Bronchial epithelial cell (primary cell): ENCODE data around the gene LRRC8B. TPM values are rescaled to one million over a fixed set of nuclear protein-coding genes. Genes with fewer than 3 reads are reported as not detected.

Experiments
- DNase-seq: peaks from one replicate; pipeline ENCODE4 v3.0.0-alpha.2; 2010; ENCODE audit warnings: low read depth
- FAIRE-seq: peaks from 2 replicates; lab custom pipeline; 2011; peaks lifted over from hg19 to GRCh38; lab: Jason Lieb, UNC
- H3K27me3 ChIP-seq: 2 replicates; pipeline ENCODE4 v1.5.1; 2011; ENCODE audit warnings: low read length; ENCODE audit not compliant: control insufficient read depth, insufficient read depth
- H3K36me3 ChIP-seq: 2 replicates; pipeline ENCODE4 v1.5.1; 2011; ENCODE audit warnings: low read length; ENCODE audit not compliant: control insufficient read depth, insufficient read depth
- H3K4me3 ChIP-seq: 2 replicates; pipeline ENCODE4 v1.5.1; 2011; ENCODE audit warnings: mild to moderate bottlenecking, low read depth, low read length, control low read depth
- total RNA-seq: library from RNA; depleted of rRNA; stranded (reverse); fragments of >200 nt; gene quantifications from 2 replicates; pipeline ENCODE4 v1.2.1, GENCODE V29; 2014
- TF ChIP-seq, protein P1 (sequence below): IDR thresholded peaks from 2 replicates; pipeline ENCODE4 v1.5.1; 2011; ENCODE audit warnings: mild to moderate bottlenecking, moderate library complexity, low read length, control low read depth, inconsistent platforms; ENCODE audit not compliant: insufficient read depth, severe bottlenecking

LRRC8B gene
- total RNA-seq, 1 donor from 2014 or later: 7.6 TPM

DNA sequence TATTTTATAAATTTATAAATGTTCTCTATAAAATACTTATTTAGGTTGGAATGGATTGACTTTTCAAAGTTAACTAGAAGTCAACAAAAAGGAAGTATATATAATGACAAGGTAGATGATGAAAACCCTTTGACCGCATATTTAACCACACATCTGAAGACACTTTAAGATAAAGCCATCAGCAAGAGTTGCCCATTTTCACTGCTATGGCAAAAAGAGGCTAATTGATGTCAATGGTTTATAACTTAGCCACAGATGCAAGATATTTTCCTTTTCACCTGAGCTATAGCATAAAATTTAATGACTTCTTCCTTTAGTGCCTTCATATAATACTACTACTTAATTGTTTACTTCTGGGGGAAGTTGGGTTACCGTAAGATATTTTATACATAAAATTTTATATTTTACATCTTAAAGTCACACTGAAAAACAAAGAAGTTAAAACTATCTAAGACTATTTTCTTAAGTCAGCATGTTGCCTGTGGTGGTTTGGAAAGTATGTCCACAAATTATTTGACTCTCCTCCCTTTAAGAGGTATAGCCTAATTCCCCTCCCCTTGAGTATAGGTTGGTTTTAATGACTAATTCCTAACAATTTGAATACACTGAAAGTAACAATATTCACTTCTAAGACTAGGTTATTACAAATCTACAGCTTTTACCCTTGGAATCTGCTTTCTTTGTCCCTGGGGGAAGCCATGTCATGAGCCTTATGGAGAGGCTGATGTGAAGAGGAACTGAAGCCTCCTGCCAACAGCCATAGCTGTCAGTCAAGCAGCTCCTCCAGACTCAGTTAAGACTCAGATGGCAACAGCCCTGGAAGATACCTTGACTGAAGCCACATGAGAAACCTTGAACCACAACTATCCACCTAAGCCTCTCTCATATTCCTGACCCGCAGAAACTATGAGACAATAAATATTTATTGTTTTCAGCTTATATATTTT lies 40.3 kb upstream of the LRRC8B start:
- Histone ChIP-seq H3K27me3 (no peaks in the 10 kb centered on the region), H3K4me3 (no peak overlapping the region), H3K36me3 (no peaks in the 10 kb centered on the region)
- FAIRE-seq (no peak), DNase-seq (no peak)
- TF ChIP-seq, protein P1, sequence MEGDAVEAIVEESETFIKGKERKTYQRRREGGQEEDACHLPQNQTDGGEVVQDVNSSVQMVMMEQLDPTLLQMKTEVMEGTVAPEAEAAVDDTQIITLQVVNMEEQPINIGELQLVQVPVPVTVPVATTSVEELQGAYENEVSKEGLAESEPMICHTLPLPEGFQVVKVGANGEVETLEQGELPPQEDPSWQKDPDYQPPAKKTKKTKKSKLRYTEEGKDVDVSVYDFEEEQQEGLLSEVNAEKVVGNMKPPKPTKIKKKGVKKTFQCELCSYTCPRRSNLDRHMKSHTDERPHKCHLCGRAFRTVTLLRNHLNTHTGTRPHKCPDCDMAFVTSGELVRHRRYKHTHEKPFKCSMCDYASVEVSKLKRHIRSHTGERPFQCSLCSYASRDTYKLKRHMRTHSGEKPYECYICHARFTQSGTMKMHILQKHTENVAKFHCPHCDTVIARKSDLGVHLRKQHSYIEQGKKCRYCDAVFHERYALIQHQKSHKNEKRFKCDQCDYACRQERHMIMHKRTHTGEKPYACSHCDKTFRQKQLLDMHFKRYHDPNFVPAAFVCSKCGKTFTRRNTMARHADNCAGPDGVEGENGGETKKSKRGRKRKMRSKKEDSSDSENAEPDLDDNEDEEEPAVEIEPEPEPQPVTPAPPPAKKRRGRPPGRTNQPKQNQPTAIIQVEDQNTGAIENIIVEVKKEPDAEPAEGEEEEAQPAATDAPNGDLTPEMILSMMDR: no peak

DNA sequence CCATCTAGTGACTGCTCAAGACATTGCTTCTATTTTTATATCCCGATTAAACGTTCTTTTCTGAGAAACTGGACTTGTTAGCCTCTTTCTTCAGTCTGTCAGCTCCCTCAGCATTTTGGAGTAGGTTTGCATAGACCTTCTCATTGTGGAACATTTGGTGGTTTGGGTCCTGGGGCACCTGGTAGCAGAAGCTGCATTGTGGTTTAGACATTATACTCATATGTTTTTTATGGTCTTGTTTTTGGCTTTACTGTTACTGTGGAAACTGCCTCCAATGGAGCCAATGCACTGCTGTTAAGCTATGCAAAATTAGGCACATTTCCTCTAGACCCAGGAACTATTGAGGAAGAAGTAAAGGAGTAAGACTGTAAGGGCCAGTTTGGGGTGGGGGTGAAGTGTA lies 36.7 kb upstream of the LRRC8B start:
- DNase-seq: no peak
- no peaks in the 10 kb centered on the region for H3K27me3 ChIP-seq
- TF ChIP-seq, protein P1: no peak
- no peaks in the 10 kb centered on the region for H3K36me3 ChIP-seq
- no peak for FAIRE-seq
- H3K4me3 ChIP-seq: no peak overlapping the region

DNA sequence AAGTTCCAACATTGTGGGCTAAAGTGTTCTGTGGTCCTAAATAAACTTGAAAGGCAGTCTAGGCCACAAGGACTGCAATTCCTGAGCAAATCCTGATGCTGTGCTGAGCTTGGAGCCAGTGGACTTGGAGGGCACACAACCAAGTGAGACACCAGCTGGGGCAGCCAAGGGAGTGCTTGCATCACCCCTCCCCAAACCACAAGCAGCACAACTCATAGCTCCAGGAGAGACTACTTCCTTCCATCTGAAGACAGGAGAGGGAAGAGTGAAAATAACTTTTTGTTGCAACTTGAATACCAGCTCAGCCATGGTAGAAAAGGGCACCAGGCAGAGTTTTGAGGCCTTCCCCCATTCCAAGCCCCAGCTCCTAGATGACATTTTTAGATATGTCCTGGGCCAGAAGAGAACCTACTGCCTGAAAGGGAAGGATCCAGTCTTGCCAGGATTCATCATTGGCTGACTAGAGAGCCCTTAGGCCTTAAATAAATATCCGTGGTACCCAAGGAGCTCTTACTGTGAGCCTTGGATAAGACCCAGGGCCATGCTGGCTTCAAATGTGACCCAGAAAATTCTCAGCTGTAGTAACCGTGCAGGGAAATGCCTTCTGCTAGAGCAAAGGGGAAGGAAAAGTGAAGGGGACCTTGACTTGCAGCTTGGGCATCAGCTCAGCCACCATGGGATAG lies 35.4 kb upstream of the LRRC8B start:
- TF ChIP-seq, protein P1: no peak
- no peaks in the 10 kb centered on the region for H3K36me3 ChIP-seq
- no peaks in the 10 kb centered on the region for H3K27me3 ChIP-seq
- no peak overlapping the region for H3K4me3 ChIP-seq
- DNase-seq (peak; percentile 36), FAIRE-seq (no peak)

DNA sequence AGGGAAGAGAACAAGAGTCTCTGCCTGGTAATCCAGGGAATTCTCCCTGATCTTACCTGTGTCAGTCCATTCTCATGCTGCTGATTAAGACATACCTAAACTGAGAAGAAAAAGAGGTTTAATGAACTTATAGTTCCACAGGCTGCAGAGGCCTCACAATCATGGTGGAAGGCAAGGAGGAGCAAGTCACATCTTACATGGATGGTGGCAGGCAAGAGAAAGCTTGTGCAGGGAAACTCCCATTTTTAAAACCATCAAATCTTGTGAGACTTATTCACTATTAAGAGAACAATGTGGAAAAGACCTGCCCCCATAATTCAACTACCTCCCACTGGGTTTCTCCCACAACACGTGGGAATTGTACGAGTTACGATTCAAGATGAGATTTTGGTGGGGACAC lies 34.2 kb upstream of the LRRC8B start:
- H3K4me3 ChIP-seq: no peak overlapping the region
- no peaks in the 10 kb centered on the region for H3K27me3 ChIP-seq
- no peaks in the 10 kb centered on the region for H3K36me3 ChIP-seq
- TF ChIP-seq, protein P1: no peak
- no peak for DNase-seq
- FAIRE-seq: no peak

DNA sequence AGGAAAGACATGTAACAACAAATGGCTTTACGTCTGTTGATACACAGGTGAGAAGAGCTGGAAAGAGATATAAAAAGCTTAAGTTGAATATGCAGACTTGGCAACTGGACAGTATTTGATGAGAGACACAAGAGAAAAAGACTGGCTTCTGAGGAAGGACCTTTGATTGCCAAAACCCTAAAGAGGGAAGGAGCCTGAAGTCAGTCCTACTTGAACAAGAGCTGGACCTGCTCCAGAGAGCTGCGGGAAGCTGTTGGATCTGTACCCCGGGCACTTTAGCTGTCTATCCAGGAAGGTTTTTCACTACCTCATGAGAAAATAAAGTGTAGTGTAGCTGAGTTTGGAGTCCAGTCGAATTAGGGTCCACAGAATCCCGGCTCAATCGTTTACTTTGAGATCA lies 25.3 kb upstream of the LRRC8B start:
- no peak overlapping the region for H3K4me3 ChIP-seq
- no peaks in the 10 kb centered on the region for H3K36me3 ChIP-seq
- H3K27me3 ChIP-seq: no peaks in the 10 kb centered on the region
- FAIRE-seq (no peak), DNase-seq (no peak)
- TF ChIP-seq, protein P1: no peak
